H1 (cell line): ENCODE results near the gene DNAJC11. TPM values are rescaled to one million over a fixed set of nuclear protein-coding genes. Genes with fewer than 3 reads are reported as not detected.

Experiments
- ASH2L ChIP-seq: fragments of 200-600, 300-600 bp; sonication (generic); IDR thresholded peaks from one replicate; pipeline ENCODE4 v1.7.1; 2017; ENCODE audit warnings: low read length
- EGR1 ChIP-seq: IDR thresholded peaks from 2 replicates; pipeline ENCODE4 v1.6.1; 2011; ENCODE audit warnings: low read depth, low read length, borderline replicate concordance
- RNF2 ChIP-seq: fragments of 200-900, 300-1000 bp; sonication (generic); IDR thresholded peaks from 2 replicates; pipeline ENCODE4 v1.7.1; 2016; ENCODE audit warnings: borderline replicate concordance, low read depth, mild to moderate bottlenecking, antibody characterized with exemption, low read length; ENCODE audit not compliant: poor library complexity, severe bottlenecking; ENCODE audit errors: missing control alignments
- RXRA ChIP-seq: IDR thresholded peaks from 2 replicates; pipeline ENCODE4 v1.6.1; 2011; ENCODE audit warnings: low read depth, mild to moderate bottlenecking, low read length, moderate library complexity; ENCODE audit not compliant: insufficient read depth
- polyA plus RNA-seq, 7 experiments: library from polyadenylated mRNA; depleted of rRNA in 3 of 7; stranded (reverse) in 5 of 7; unstranded in 2 of 7; fragments of >200 nt in 5 of 7; fragments of 200-250 nt in 2 of 7; gene quantifications; 1 replicate in 5 of 7; 2 replicates in 1 of 7; 4 replicates in 1 of 7; pipeline versions ENCODE4 v1.2.1 to v1.2.3, GENCODE V29; 2011 to 2013; ENCODE audit warnings: missing spikeins in 2 of 7, mixed read lengths in 2 of 7
- total RNA-seq: library from RNA; stranded (reverse); fragmentation: NEBNext Ultra II Directional; extraction: Animal tissue kit (Norgen Biotek cat#: 25700); gene quantifications from 2 replicates; pipeline ENCODE4 v1.2.1, GENCODE V29; 2021

Gene DNAJC11
- total and polyA plus RNA-seq, 2 of the 8 experiments (the other 6 are each of a cell fraction or from before 2014, with no cell fraction given), result 43.9 to 90.9 TPM

- TF ChIP-seq RXRA (no peak), EGR1 (no peak), ASH2L (no peak), RNF2 (no peak)
These were observed 18.2 kb downstream of the DNAJC11 start (continued) for GRCh38 chr1:6683434-6683833.
